A549 treated with AZD9567 at 1 μM for 4 hours (cell line): ENCODE data around the gene DAAM2. TPM values are rescaled to one million over a fixed set of nuclear protein-coding genes. Genes with fewer than 3 reads are reported as not detected.

Experiments
- total RNA-seq: library from RNA; stranded (reverse); fragments of 200-300 nt; extraction: Qiagen RNA extraction; gene quantifications from 5 replicates; pipeline ENCODE4 v1.2.3, GENCODE V29; 2022; ENCODE audit not compliant: insufficient read depth

Gene DAAM2
- 0.03 to 0.08 TPM (median 0.07 TPM) in 4 of 5 replicates, not detected in the other for total RNA-seq

DNA sequence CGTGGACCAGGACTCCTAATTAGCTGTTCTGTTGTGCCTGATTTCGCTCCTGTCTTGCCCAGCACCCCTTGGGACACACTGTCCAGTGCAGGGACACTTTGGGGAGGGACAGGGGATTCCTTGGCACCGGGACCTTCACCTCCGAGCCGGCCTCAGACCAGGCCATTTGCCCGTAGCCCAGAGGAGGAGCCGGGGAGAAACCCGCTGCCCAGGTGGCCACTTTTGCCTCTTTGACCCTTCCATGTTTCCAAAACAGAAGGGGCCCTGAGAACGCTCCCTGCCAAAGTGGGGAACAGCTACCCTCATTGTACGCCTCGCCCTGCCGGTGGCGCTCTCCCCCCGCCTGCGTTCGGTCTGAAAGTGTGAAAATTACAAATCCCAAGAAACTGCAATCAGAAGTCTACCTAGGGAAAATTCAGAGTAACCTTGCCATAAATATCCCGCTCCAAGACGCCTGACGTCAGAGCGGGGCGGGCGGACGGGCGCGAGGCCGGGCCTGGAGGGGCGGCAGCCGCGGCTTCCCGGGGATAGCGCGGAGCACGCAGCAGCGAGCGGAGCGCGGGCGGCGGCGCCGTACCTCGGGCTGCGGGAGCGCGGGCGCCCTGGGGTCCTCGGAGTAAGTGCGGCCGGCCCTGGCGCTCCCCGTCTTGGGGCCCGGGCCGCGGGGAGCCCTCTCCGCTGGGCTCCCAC, at the start of gene DAAM2:
Gene DAAM2, plus strand, starts transcription at position 527 of the 690 bp plus-strand sequence. CDS start 63,927 bp downstream, outside the sequence.

GRCh38 chr6:39934131-39934757, 142.1 kb downstream of the DAAM2 start, which contains the start of gene MOCS1:
MOCS1 (minus strand) TSS chr6:39934462; CDS start chr6:39934417, 45 bp downstream.

Other genes with a start within 250 kb of the DAAM2 start
- gene KIF6, start 67.0 kb upstream of the DAAM2 start, total RNA-seq = 0.13 to 0.35 TPM (median 0.18 TPM) in 4 of 5 replicates, not detected in the other
- gene MOCS1, start 142.1 kb downstream of the DAAM2 start, total RNA-seq = 2.0 to 4.2 TPM (median 2.0 TPM) in 5 replicates